GM19467 (cell line): ENCODE data around the gene ARHGDIA.

Experiments used
- ATAC-seq: cut with Tn5 transposase; IDR thresholded peaks from one replicate; pipeline ENCODE4 v1.9.1; 2021; ENCODE audit warnings: mild to moderate bottlenecking, moderate library complexity; ENCODE audit not compliant: unreplicated experiment

The ARHGDIA gene

GRCh38 chr17:81828656-81829055 is 42.5 kb downstream of the ARHGDIA start:
- ATAC-seq: no peak

GRCh38 chr17:81825841-81826466 is 45.2 kb downstream of the ARHGDIA start:
- no peak for ATAC-seq

GRCh38 chr17:81824595-81824994 is 46.5 kb downstream of the ARHGDIA start:
- ATAC-seq: no peak

- ATAC-seq: no peak
Measured at GRCh38 chr17:81823820-81824550, 47.2 kb downstream of the ARHGDIA start.

GRCh38 chr17:81822996-81823819 is 47.9 kb downstream of the ARHGDIA start:
- ATAC-seq: no peak

- no peak for ATAC-seq
Measured at GRCh38 chr17:81822312-81822637, 48.9 kb downstream of the ARHGDIA start.

- ATAC-seq: no peak
Measured at GRCh38 chr17:81821603-81822311, 49.4 kb downstream of the ARHGDIA start.

- no peak for ATAC-seq
Measured at GRCh38 chr17:81821147-81821546, 50.0 kb downstream of the ARHGDIA start.

GRCh38 chr17:81819708-81820107 is 51.4 kb downstream of the ARHGDIA start:
- ATAC-seq: no peak

GRCh38 chr17:81817758-81818147 is 53.4 kb downstream of the ARHGDIA start:
- no peak for ATAC-seq
